HG03135 (cell line): Measurements from ENCODE around the gene ERN1.

Experiments
- ATAC-seq: cut with Tn5 transposase; IDR thresholded peaks from one replicate; pipeline ENCODE4 v1.9.1; 2021; ENCODE audit warnings: mild to moderate bottlenecking, moderate library complexity; ENCODE audit not compliant: unreplicated experiment

ERN1 gene

GRCh38 chr17:64158406-64158805, 28.5 kb upstream of the ERN1 start:
- ATAC-seq: no peak

DNA sequence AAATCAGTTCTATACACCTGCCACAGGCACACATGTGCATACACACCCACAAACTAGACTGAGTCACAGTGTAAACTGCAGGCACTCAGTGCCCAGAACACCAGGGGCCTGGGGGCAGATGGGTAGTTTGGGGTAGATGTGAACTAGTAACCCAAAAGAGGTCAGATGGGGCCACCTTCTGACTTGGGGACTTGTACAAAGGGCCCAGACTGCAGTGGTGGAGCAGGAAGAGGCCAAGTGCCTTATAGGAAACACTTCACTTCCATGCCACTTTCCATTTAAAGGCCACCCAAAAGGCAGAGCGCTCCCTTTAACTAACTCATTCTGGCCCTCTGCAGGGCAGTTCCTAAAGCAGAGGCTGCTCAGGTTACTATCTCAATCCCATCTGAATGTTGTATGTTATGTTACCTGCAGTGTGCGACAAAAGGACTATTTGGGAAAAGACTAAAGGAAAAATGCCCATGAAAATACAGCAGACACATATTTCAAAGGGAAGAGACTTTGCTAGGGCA, 27.8 kb upstream of the ERN1 start:
- no peak for ATAC-seq

DNA sequence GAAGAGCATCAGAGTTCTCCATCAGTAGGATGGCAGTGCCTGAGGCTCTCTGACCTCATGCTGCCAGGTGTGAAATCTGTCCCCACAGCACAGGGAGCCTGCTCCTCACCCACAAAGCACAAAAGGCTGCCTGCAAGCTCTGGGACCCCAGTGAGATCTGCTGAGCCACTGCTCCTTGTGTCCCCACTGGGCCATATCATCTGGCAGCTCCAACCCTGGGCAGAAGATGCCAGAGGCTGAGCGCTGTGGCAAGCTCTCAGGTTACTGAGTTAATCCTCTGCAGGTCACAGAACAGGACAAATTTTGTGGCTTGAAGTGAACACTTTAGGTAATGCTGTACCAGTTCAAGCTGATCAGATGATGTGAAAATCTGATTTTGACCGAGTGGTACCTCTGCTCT, 26.7 kb upstream of the ERN1 start:
- no peak for ATAC-seq

- ATAC-seq: no peak
Measured at GRCh38 chr17:64155751-64156544, 26.0 kb upstream of the ERN1 start.

- no peak for ATAC-seq
Measured at GRCh38 chr17:64155129-64155528, 25.2 kb upstream of the ERN1 start.

GRCh38 chr17:64154717-64155116, 24.8 kb upstream of the ERN1 start:
- no peak for ATAC-seq

- ATAC-seq: no peak
Measured at GRCh38 chr17:64154313-64154695, 24.4 kb upstream of the ERN1 start.

DNA sequence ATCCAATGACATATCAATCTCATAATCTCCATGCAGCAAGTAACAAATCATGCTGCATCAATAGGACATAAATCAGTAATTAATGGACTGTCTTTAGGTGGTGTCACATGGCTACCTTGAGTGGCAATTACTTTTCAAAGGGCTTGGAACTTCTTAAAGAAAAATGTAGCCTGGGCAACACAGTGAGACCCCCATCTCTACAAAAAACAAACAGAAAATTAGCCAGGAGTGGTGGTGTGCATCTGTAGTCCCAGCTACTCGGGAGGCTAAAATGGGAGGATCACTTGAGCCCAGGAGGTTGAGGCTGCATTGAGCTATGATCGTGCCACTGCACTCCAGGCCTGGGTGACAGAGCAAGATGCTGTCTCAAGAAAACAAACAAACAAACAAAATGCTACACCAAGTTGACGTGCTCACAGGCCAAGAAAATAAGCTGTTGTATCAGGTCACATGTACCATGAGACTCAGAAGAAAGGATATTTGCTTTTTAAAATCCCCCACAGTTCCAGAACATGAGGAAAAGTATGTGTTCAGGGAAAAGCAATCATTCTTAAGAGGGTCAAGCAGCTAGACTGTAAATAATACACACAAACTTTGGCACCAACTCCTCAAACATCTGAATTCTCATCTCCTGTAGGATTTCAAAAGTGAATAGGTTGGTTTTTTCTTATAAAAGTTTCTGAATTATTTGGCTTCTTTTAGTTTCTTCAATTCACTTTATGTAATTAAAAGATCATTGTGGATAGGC, 23.8 kb upstream of the ERN1 start:
- ATAC-seq: no peak

DNA sequence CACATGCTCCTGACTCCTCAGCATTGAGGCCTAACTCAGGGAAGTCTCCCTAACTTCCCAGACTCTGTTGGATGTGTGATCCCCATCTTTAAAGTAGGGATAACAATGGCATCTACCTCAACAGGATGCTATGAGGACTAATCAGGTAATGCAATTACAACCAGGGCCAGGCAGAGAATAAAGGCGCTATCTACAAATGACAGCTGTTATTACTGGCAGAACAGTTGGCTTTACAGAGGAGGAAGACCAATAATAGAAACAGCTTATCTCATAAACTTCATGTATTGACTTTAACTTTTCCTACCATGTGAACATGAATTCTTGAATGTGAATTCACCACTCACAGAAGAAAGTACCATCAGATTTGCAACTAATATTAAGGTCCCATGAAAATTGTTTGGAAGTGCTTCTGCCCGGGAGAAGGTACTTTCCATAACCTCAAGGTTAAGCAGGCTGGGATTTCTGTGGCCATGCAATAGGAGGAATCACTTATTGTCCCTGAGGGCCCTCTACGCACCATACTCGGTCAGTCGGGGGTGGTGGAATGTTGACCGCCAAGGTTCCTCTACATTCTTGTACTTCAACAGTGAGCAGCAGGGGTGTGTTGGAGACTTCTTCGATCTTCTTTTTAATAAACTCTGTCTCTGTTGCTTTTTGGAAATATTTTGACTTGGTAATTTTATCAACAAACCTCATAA, 22.6 kb upstream of the ERN1 start:
- ATAC-seq: no peak

DNA sequence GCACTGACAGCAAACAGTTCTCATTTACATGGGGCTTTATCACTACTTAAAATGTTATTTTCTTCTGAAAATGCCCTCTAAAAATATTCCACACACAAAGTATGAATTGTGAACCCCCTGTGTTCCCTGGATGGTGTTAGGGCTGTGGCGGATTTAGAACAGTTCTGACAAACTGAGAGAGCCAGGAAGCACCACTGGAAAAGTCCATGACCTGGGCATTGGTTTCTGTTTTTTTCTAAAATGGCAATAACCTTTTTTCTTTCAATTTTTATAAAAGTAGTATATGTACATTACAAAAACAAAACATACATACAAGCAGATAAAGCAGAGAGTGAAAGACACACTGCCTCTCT, 21.0 kb upstream of the ERN1 start:
- no peak for ATAC-seq

- no peak for ATAC-seq
Measured at GRCh38 chr17:64150237-64151015, 20.5 kb upstream of the ERN1 start.

DNA sequence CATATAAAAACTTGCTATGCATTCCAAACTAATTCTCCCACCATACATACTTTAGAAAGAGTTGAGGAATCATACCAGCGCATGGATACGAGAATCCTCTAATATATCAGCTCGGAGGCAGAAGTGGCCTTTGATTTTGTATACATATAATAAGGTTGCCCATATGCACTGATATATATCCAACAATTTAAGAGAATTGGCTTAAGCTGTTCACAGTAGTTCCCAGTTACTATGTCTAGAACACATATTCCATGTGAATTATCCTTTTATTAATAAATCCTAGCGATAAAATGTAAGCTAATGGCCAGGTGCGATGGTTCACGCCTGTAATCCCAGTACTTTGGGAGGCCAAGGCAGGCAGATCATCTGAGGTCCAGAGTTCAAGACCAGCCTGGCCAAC, 19.3 kb upstream of the ERN1 start:
- no peak for ATAC-seq

DNA sequence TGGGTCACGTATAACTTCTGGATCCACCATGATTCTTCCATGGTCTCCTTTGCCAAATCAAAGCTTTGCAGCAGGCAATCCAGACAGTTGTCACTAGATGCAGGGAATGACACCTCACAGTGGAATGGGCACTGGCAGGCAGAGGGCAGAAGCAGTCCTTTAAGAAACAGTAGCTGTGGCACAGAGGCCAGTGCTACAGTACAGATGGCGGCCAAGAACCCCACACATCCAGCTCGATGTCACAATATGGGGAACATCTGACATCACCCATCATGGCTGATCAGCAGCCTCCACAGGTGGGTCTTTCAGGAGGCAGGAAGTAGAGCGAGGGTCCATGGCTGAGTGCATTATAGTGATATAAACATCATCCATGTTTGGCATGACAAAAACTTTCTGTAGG, 18.8 kb upstream of the ERN1 start:
- ATAC-seq: no peak

DNA sequence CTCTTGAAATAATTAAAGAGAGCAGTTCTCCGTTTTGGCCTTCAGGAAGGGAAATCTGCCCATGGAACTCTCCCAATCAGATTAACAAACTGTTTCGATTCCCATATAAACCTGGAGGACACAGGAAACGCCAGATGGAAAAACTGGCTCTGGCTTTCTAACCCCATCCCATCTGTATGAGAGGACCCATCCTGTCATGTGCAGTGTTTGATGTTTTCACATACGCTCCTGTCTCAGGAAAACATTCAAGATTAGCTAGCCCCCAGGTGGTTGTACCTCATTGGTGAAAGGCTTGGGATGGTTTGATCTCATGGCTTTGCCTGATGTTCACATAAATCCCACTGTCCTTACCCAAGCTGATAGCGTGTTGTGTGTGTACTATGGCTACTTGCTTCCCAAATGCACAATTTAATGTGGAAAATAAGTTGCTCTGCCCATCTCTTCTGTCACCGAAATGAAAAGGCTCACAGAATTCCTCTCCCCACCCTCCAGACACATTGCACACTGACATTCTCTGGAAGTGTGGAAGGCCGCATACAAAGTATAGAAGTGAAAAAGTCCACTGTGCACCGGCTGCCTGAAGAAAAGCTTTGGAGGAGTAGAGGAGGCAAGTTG, 18.2 kb upstream of the ERN1 start:
- ATAC-seq: no peak

DNA sequence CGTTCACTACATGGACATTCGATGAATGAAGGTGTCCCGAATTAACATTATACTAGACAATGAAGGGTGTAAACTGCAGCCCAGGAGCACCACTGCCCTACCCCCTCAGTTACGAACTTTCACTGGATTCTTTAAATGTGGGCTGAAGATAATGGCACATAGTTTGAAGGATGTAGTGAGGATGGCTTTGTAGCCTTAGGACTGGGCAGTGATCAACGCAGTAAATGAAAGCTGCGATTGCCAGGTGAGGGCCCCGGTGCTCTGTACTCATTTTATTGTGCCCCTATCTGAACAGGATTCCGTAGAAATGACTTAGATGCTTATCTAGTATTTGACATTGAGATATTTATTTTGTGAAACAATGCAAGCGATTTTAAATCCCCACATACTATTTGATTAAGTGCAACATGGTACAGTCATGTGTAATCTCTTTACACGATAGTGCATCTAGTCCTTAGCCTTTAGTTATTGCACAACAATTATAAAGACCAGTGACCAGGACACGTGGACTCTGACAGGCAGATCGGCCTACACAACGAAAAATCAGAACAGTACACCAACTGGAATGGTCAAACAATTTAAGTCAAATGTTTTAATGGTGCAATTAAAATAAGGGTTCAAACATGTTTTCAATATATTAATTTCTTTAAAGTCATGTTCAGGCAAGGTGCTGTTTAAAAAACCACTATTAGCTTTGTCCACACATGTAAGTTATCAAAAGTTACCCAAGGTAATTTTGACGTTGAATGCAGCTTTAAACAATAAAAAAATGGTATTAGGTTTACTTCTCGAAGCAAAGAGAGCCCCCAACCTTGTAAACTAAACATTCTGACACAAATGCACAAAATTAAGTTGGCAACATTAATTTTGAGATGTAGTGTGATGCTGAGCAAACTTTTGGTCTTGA, 17.4 kb upstream of the ERN1 start:
- ATAC-seq: no peak

DNA sequence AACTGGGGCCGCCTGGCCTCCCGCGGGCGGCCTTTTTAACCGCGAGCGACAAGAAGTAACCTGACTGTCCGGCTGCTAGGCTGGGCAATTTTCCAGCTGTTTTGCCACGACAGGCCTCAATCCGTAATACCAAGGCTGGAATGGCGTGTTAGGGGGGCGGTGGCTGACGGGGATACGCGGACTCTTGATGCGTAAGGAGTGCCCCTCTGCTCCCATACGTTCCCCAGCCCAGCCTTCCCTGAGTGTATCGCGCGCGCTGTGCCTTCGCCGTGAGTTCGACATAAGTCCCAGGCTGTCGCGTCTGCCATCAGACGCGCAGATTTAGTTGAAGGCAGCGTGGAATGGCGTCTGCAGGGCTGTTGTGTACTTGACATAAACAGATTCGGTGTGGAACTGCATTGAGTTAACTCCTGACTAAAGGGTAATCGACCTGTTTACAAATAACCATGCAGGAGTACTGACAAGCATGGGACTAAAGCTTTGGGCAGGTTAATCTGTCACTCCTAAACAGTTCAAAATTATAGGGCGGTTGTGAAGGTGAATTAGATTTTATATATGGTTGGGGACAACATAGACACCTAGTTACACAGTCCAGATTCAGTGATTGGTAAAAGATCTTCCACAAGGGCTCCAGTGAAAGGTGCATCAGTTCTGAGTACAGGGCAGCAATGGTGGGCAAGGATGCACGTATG, 16.6 kb upstream of the ERN1 start:
- ATAC-seq: peak; percentile 5

GRCh38 chr17:64145751-64146417, 15.9 kb upstream of the ERN1 start:
- peak; percentile 93 for ATAC-seq

DNA sequence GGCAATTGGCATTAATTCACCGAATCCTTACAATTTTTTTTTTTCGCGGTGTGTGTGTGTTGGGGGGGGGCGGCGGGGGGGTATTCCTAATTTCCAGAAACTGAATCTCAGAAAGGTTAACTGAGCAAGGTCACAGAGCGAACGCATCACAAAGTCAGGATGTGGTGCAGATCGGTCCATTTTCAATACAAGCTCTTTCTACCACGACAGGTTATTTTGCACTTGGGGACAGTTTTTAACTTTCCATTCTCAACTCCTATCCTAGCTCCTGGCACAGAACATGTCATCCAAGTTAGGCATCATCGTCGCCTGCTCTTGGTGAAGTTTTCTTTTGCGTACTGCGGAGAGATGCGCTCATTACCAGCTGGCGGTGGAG, 15.4 kb upstream of the ERN1 start:
- ATAC-seq: peak; percentile 18
